Upper lobe of right lung (tissue), 1 donor: Measurements from ENCODE around the gene ELOVL5. TPM values are rescaled to one million over a fixed set of nuclear protein-coding genes. Genes with fewer than 3 reads are reported as not detected.

Experiments used
- ATAC-seq: fragments of 200-7000 bp; cut with Tn5 transposase; one replicate; pipeline ENCODE4 v1.9.1; 2020; ENCODE audit warnings: mild to moderate bottlenecking, moderate library complexity
- DNase-seq: peaks from one replicate; pipeline ENCODE4 v3.0.0-alpha.2; 2020
- H3K27ac ChIP-seq: fragments of 200-600 bp; one replicate; pipeline ENCODE4 v1.8.0; 2022
- H3K27me3 ChIP-seq: fragments of 200-600 bp; one replicate; pipeline ENCODE4 v1.8.0; 2022; ENCODE audit warnings: mild to moderate bottlenecking
- H3K36me3 ChIP-seq: fragments of 200-600 bp; one replicate; pipeline ENCODE4 v1.8.0; 2022
- H3K4me1 ChIP-seq: fragments of 200-600 bp; one replicate; pipeline ENCODE4 v1.8.0; 2022
- H3K4me3 ChIP-seq: fragments of 200-600 bp; one replicate; pipeline ENCODE4 v1.8.0; 2022; ENCODE audit warnings: mild to moderate bottlenecking
- H3K9me3 ChIP-seq: fragments of 200-600 bp; one replicate; pipeline ENCODE4 v1.8.0; 2022
- intact Hi-C: fragments of 100-400 bp; cut with DNase I; formaldehyde crosslinking; loops from one replicate; pipeline ENCODE4 v1.11.0; 2022
- total RNA-seq: library from RNA; stranded (reverse); fragmentation: NEBNext Ultra II Directional; extraction: Animal tissue kit (Norgen Biotek cat#: 25700); gene quantifications from one replicate; pipeline ENCODE4 v1.2.1, GENCODE V29; 2021
- TF ChIP-seq, protein P1 (sequence below): fragments of 200-600 bp; IDR thresholded peaks from one replicate; pipeline ENCODE4 v1.8.0; 2022; ENCODE audit warnings: antibody characterized with exemption
- donor health status: DM: no; HTN: yes; CAD: no; lungs with severe emphysema.

Gene ELOVL5
- total RNA-seq, 1 donor from 2014 or later = 80.4 TPM

DNA sequence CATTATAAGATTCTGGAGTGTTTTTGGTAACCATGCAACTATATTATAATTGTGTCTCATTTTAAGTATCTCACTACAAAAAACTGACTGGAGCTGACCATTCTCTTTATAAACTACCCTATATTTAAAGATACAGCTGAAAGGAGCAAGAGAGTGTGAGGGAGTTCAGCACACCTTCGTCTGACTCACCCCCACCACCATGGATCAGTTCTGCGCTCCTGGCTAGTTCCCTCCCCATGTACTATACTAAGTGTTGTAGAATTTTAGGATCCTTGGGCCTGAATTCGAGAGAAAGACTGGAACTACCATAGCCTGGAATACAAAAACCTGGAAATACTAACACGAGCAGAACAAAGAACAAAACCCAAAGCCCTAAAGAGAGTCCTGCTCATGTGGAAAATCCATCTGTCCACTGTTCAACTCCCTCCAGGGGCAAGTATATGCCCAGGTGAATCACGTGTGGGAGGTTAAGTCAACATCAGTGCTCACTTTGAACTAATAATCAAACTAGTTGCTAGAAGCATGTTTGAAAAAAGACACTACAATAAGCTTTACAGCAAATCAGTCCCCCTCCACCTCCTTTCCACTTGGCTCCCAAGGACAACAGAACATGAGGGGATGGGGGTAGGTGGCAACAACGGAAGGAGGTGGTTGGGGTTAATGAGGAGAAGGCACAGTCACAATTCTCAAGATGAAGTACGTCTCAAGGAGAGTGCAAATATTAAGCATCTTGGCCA is 46.8 kb downstream of the ELOVL5 start:
- intact Hi-C loops = no loop called here
- Histone ChIP-seq H3K9me3 (no peaks in the 10 kb centered on the region), H3K4me1 (peaks cover 45% of the 10 kb centered on the region), H3K27me3 (no peaks in the 10 kb centered on the region), H3K36me3 (no peaks in the 10 kb centered on the region), H3K27ac (peak overlapping the region; percentile 69), H3K4me3 (no peak overlapping the region)
- TF ChIP-seq, protein P1, sequence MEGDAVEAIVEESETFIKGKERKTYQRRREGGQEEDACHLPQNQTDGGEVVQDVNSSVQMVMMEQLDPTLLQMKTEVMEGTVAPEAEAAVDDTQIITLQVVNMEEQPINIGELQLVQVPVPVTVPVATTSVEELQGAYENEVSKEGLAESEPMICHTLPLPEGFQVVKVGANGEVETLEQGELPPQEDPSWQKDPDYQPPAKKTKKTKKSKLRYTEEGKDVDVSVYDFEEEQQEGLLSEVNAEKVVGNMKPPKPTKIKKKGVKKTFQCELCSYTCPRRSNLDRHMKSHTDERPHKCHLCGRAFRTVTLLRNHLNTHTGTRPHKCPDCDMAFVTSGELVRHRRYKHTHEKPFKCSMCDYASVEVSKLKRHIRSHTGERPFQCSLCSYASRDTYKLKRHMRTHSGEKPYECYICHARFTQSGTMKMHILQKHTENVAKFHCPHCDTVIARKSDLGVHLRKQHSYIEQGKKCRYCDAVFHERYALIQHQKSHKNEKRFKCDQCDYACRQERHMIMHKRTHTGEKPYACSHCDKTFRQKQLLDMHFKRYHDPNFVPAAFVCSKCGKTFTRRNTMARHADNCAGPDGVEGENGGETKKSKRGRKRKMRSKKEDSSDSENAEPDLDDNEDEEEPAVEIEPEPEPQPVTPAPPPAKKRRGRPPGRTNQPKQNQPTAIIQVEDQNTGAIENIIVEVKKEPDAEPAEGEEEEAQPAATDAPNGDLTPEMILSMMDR = no peak
- ATAC-seq = peak; percentile 76
- DNase-seq = no peak

DNA sequence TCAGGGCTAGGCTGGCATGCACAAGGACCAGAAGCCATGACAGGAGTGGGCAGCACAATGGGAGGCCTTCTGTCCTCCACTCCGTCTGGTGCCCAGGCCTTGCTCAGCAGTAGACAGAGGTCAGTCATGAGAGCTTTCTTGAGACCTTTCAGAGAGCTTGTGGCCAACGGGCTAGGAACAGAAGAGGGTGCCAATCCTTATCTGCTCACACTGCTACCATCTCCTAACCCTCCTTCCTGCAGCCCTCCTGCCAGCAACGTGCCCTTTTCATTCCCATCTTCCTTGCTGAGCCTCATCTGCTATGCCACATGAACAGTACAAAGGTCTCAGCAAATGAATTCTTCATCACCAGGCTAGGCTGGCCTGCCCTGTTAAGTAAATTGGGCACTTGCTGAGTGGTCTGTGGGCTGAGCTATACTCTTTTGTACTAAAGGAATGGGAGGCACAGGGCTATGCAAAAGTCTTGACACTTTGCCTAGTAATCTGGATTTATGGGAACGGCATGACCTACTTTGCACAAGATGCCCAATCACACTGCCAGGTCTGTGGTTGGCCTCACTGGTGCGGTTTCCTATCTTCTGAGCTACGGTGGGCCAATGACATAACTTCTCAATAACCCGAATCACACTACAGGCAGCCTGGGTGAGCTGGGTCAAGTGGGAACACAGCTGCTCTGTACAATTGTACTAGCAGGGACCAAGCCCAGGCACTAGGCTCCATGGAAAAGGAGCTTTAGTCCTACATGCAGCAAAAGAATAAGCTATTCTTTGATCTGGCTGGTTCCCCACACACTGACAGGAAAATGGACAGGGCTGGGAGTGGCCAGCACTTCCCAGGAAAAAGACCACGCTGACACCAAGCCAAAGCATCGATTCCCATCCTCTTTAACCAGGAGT is 47.8 kb downstream of the ELOVL5 start:
- DNase-seq = peak; percentile 66
- TF ChIP-seq, protein P1 = no peak
- intact Hi-C loops = no loop called here
- Histone ChIP-seq H3K36me3 (no peaks in the 10 kb centered on the region), H3K4me3 (no peak overlapping the region), H3K27ac (peak overlapping the region; percentile 34), H3K4me1 (peaks cover 41% of the 10 kb centered on the region), H3K27me3 (no peaks in the 10 kb centered on the region), H3K9me3 (no peaks in the 10 kb centered on the region)
- peak; percentile 88 for ATAC-seq

DNA sequence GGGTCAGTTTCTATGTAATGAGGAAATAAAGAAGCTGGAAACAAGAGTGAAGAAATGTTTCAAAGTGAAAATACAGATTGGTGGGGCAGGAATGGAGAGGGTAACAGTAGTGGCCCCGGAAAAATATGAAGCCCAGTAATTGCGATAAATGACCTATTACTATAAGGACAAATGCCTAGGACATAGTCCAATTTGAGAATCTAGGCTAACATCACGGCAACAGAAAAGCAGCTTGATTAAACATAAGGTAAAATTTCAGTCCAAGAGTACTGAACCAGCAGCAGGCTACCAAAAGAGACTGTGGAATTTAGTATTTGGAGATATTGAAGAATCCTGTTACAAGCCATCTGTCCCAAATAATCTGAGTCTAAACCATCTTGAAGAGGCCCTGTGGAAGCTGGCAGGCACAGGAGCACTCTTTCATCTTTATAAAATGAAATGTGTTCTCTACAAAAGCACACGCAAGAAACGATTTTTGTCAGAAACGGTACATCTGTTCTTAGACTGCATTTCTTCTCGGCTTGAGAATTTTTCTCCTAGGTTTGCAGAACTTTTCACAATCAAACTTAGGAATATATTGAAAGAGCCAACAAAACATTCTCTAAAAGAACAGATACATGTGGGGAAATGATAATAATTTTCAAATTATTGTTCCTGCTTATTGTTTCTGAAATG is 49.3 kb downstream of the ELOVL5 start:
- intact Hi-C loops = no loop called here

DNA sequence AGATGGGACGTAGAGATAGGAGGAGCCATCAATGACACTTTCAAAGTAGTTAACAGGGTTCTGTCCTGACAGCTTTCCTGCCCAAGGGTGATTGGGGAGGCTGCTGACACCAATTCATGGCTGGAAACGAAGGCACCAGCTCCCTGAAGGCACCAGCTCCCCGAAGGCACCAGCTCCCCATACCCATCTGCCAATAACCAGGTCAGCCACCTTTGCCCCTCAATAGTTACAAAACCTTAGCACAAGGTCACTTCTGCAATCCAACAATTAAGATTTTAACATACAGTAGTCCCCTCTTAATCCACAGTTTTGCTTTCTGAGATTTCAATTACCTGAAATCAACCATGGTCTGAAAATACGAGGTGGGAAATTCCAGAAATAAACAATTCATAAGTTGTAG is 51.7 kb downstream of the ELOVL5 start:
- Histone ChIP-seq H3K9me3 (no peaks in the 10 kb centered on the region), H3K27me3 (no peaks in the 10 kb centered on the region), H3K27ac (no peak overlapping the region), H3K4me1 (peaks cover 23% of the 10 kb centered on the region), H3K36me3 (no peaks in the 10 kb centered on the region), H3K4me3 (no peak overlapping the region)
- no peak for ATAC-seq
- intact Hi-C loops = no loop called here
- TF ChIP-seq, protein P1 = no peak
- no peak for DNase-seq

More for the DNA sequence above, 49.3 kb downstream of the ELOVL5 start:
- H3K4me3 ChIP-seq = no peak overlapping the region
- H3K9me3 ChIP-seq = no peaks in the 10 kb centered on the region
- DNase-seq (no peak), ATAC-seq (no peak)
- no peak overlapping the region for H3K27ac ChIP-seq
- no peaks in the 10 kb centered on the region for H3K27me3 ChIP-seq
- H3K36me3 ChIP-seq = no peaks in the 10 kb centered on the region
- TF ChIP-seq, protein P1 = no peak
- peaks cover 41% of the 10 kb centered on the region for H3K4me1 ChIP-seq

DNA sequence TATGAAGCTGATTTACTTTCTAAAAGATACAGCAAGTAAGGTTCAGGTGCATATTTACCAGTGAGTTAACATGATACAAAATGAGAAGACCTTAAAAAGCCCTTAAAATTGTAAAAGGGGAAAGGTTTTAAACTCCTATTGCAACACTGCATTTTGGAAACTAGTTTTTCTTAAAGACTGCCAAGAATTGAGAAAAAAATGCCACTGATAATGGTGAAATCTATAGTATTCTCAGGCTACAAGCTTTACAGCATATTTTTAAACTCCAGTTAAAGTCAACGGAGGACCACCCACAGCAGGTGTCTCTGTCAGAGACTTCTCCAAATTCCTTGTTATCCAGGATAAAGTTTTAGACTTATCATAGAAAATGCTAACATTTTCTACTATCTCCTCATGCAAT is 53.6 kb downstream of the ELOVL5 start:
- intact Hi-C loops = no loop called here

More for the DNA sequence above, 53.6 kb downstream of the ELOVL5 start:
- H3K27ac ChIP-seq = no peak overlapping the region
- H3K4me1 ChIP-seq = peaks cover 5% of the 10 kb centered on the region
- H3K36me3 ChIP-seq = no peaks in the 10 kb centered on the region
- H3K9me3 ChIP-seq = no peaks in the 10 kb centered on the region
- H3K4me3 ChIP-seq = no peak overlapping the region
- no peaks in the 10 kb centered on the region for H3K27me3 ChIP-seq
- TF ChIP-seq, protein P1 = no peak
- no peak for ATAC-seq
- no peak for DNase-seq
